IPS-15b (cell line): Measurements from ENCODE around the gene LARGE2.
"Not testable (repeated sequence)": the region's sequence is repeated elsewhere in the genome, so short reads cannot be mapped to it uniquely, and the experiment has no call there.

Experiments used
- H3K27me3 ChIP-seq: one replicate; pipeline ENCODE4 v1.6.1; 2013; ENCODE audit warnings: low read length; ENCODE audit not compliant: control insufficient read depth, insufficient read depth
- H3K36me3 ChIP-seq: one replicate; pipeline ENCODE4 v1.6.1; 2013; ENCODE audit warnings: low read length; ENCODE audit not compliant: control insufficient read depth, insufficient read depth
- H3K4me1 ChIP-seq: one replicate; pipeline ENCODE4 v1.6.1; 2013; ENCODE audit warnings: mild to moderate bottlenecking, low read length; ENCODE audit not compliant: control insufficient read depth, insufficient read depth
- H3K4me3 ChIP-seq: one replicate; pipeline ENCODE4 v1.5.1; 2013; ENCODE audit warnings: low read depth, low read length
- H3K9ac ChIP-seq: one replicate; pipeline ENCODE4 v1.6.1; 2013; ENCODE audit warnings: low read depth, mild to moderate bottlenecking, low read length
- H3K9me3 ChIP-seq: one replicate; pipeline ENCODE4 v1.6.1; 2013; ENCODE audit warnings: mild to moderate bottlenecking, low read length; ENCODE audit not compliant: control insufficient read depth, insufficient read depth

Gene LARGE2

GRCh38 chr11:45899448-45900174, 22.8 kb upstream of the LARGE2 start:
- Histone ChIP-seq H3K36me3 (peaks cover 24% of the 10 kb centered on the region), H3K4me1 (peaks cover 9% of the 10 kb centered on the region), H3K27me3 (peaks cover 3% of the 10 kb centered on the region), H3K4me3 (peak overlapping the region; percentile 41), H3K9ac (no peak overlapping the region), H3K9me3 (no peaks in the 10 kb centered on the region)

DNA sequence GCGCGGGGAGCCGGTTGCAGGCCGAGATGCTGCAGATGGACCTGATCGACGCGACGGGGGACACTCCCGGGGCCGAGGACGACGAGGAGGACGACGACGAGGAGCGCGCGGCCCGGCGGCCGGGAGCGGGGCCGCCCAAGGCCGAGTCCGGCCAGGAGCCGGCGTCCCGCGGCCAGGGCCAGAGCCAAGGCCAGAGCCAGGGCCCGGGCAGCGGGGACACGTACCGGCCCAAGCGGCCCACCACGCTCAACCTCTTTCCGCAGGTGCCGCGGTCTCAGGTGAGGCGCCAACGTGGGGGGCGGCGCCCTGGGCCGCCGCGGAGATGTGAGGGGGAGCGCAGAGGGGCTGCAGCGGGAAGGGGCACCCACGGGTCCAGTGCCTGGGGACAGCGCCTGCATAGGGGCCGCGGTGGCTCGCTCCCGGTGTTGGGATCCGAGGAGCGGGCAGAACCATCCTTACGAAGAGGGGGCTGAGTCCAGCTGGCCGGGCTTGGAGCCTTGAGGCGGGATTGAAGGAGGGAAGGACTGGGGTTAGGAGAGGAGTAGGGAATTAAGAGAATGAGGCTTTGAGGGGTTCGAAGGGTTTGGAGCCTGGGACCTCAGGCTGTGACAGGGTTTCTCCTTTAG, 22.2 kb upstream of the LARGE2 start:
- H3K9ac ChIP-seq = peak overlapping the region; percentile 47
- H3K27me3 ChIP-seq, H3K4me1 ChIP-seq, H3K9me3 ChIP-seq: not testable (repeated sequence)
- H3K4me3 ChIP-seq = peak overlapping the region; percentile 63
- peaks cover 27% of the 10 kb centered on the region for H3K36me3 ChIP-seq

DNA sequence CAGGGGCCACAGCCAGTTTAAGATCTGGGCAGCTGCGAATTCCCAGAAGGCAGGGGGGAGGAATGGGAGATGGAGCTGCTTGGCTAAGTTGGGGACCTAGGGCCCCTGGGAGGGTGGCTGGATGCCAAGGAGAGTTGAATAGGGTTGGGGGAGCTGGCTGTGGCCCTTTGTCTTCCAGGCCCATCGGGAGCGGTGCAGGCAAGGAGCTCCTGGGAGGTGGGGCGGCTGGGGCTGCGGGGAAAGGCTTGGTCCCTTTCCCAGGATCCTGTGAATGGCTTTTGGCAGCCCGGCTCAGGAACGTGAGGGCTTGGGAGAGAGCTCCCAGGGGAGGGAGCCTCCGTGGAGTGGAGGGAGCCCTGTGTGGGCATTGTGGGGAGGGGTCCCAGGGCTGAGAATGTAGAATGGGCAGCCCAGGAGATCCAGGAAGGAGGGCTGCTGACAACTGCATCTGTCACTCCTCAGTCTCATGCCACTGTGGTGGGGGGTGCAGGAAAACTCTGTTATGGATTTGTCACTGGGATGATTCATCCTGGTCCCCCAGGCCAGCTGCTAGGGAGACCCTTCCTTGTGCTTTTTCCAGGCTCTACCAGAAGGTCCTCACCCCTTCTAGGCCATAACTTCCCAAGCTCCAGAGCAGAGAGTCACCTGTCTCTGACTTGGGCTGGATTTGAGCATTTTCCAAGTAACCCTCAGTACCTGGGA, 21.4 kb upstream of the LARGE2 start:
- peak overlapping the region; percentile 63 for H3K4me3 ChIP-seq
- H3K9ac ChIP-seq = peak overlapping the region; percentile 47
- H3K4me1 ChIP-seq = peaks cover 6% of the 10 kb centered on the region
- H3K9me3 ChIP-seq = no peaks in the 10 kb centered on the region
- peaks cover 29% of the 10 kb centered on the region for H3K36me3 ChIP-seq
- peaks cover 3% of the 10 kb centered on the region for H3K27me3 ChIP-seq

GRCh38 chr11:45901626-45902025, 20.8 kb upstream of the LARGE2 start:
- H3K36me3 ChIP-seq = peaks cover 29% of the 10 kb centered on the region
- H3K4me3 ChIP-seq = no peak overlapping the region
- H3K9ac ChIP-seq = no peak overlapping the region
- H3K9me3 ChIP-seq = no peaks in the 10 kb centered on the region
- peaks cover 4% of the 10 kb centered on the region for H3K4me1 ChIP-seq
- peaks cover 3% of the 10 kb centered on the region for H3K27me3 ChIP-seq

DNA sequence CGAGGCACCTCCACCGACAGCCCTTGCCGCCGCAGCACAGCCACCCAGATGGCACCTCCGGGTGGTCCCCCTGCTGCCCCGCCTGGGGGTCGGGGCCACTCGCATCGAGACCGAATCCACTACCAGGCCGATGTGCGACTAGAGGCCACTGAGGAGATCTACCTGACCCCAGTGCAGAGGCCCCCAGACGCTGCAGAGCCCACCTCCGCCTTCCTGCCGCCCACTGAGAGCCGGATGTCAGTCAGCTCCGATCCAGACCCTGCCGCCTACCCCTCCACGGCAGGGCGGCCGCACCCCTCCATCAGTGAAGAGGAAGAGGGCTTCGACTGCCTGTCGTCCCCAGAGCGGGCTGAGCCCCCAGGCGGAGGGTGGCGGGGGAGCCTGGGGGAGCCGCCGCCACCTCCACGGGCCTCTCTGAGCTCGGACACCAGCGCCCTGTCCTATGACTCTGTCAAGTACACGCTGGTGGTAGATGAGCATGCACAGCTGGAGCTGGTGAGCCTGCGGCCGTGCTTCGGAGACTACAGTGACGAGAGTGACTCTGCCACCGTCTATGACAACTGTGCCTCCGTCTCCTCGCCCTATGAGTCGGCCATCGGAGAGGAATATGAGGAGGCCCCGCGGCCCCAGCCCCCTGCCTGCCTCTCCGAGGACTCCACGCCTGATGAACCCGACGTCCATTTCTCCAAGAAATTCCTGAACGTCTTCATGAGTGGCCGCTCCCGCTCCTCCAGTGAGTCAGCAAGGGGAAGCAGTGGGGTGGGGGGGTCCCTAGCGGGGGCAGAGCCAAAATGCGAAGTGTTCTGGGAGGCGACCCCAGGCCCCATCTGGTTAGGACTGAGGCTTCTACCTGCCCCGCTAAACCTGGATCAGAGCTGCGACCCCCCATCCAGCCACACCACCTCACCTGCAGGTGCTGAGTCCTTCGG, 19.7 kb upstream of the LARGE2 start:
- Histone ChIP-seq H3K9me3 (no peaks in the 10 kb centered on the region), H3K4me3 (no peak overlapping the region), H3K27me3 (peaks cover 3% of the 10 kb centered on the region), H3K9ac (no peak overlapping the region), H3K36me3 (peaks cover 29% of the 10 kb centered on the region), H3K4me1 (peaks cover 4% of the 10 kb centered on the region)

- Histone ChIP-seq H3K4me3 (no peak overlapping the region), H3K9ac (no peak overlapping the region), H3K27me3 (peaks cover 3% of the 10 kb centered on the region), H3K4me1 (no peaks in the 10 kb centered on the region), H3K36me3 (peaks cover 29% of the 10 kb centered on the region), H3K9me3 (no peaks in the 10 kb centered on the region)
Observed at GRCh38 chr11:45904309-45904915, 18.0 kb upstream of the LARGE2 start.

- H3K9me3 ChIP-seq = no peaks in the 10 kb centered on the region
- H3K4me3 ChIP-seq = no peak overlapping the region
- H3K36me3 ChIP-seq = peaks cover 29% of the 10 kb centered on the region
- peaks cover 3% of the 10 kb centered on the region for H3K27me3 ChIP-seq
- H3K4me1 ChIP-seq = no peaks in the 10 kb centered on the region
- no peak overlapping the region for H3K9ac ChIP-seq
Observed at GRCh38 chr11:45905095-45905494, 17.4 kb upstream of the LARGE2 start.

GRCh38 chr11:45905576-45905975, 16.9 kb upstream of the LARGE2 start:
- not testable (repeated sequence) for H3K4me3 ChIP-seq, H3K9ac ChIP-seq, H3K9me3 ChIP-seq, H3K4me1 ChIP-seq, H3K27me3 ChIP-seq
- peaks cover 30% of the 10 kb centered on the region for H3K36me3 ChIP-seq

DNA sequence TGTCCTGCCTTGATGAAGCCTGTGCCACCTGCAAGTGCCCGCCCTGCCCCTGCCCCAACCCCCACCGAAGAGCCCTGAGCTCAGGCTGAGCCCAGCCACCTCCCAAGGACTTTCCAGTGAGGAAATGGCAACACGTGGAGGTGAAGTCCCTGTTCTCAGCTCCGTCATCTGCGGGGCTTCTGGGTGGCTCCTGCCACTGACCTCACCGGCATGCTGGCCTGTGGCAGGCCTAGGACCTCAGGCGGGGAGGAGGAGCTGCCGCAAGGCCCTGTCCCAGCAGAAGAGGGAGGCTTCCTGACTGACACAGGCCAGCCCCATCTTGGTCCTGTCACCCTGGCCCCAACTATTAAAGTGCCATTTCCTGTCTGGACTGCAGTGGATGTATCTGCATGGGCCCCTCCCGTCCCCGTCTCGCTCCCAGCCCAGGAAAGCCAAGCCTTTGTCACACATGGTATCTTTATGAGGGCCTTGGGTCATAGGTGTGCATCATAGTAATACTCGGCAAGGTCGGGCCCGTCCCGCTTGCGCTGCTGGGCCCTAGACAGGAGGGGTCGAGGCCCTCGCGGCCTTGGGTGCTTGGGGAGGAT, 16.3 kb upstream of the LARGE2 start:
- Histone ChIP-seq H3K9ac (no peak overlapping the region), H3K27me3 (no peaks in the 10 kb centered on the region), H3K36me3 (peaks cover 36% of the 10 kb centered on the region)

DNA sequence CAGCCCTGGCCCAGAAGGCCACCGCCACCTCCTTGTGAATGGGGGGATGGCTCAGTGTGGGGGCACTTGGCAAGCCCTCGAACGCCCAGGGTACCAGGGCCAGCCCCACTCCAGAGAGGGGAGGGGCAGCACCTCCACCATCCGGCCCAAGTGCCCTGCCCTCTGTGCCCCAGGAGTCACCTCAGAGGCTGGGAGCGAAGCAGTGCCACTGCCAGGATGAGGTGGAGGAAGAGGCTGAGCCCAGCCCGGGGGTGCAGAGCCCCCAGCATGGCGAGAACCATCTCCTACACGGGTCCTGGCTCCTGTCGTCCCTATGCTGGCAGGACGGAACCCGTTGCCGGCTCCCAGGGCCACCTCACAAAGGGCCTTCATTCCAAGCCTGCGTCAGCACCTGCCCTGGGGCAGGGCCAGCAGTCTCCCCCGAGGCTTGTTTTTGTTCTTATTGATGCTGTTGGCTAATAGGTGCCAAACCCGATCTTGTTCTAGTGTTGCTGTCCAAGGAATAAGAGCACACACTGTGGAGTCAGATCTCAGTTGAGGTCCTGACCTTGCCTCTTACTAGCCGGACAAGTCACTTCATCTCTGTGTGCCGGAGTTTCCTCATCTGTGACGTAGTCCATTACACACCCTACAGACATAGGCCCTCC, 15.4 kb upstream of the LARGE2 start, which contains the start of gene FREY1:
TSS of gene FREY1 (minus strand) at position 307 of the 647 bp plus-strand sequence. CDS start at position 281, 26 bp downstream.
- H3K27me3 ChIP-seq = no peaks in the 10 kb centered on the region
- H3K9me3 ChIP-seq = no peaks in the 10 kb centered on the region
- H3K4me3 ChIP-seq = no peak within 1 kb of the TSS
- H3K4me1 ChIP-seq = no peaks in the 10 kb centered on the region
- peaks cover 36% of the 10 kb centered on the region for H3K36me3 ChIP-seq
- no peak within 1 kb of the TSS for H3K9ac ChIP-seq

More for the DNA sequence above, 16.3 kb upstream of the LARGE2 start:
- no peaks in the 10 kb centered on the region for H3K4me1 ChIP-seq
- H3K9me3 ChIP-seq = no peaks in the 10 kb centered on the region
- H3K4me3 ChIP-seq = no peak overlapping the region
